ENCODE results near the gene EXD2. TPM values are rescaled to one million over a fixed set of nuclear protein-coding genes. Genes with fewer than 3 reads are reported as not detected.

EXD2 gene
- polyA plus RNA-seq, 2 of the 4 experiments (the other 2 are of a cell fraction): 13.9 to 22.1 TPM

- H3K9me3 ChIP-seq: no peaks in the 10 kb centered on the region
- no peak overlapping the region for H3K4me3 ChIP-seq
- TF ChIP-seq ZNF302 (CRISPR knock-in tag; IDR thresholded peaks at IDR 0.05) (no peak), NFE2L2 (conservative IDR thresholded peaks at IDR 0.05; ENCODE audit: low read length) (no peak), RAD21 (conservative IDR thresholded peaks at IDR 0.05 in 1 of 2, IDR thresholded peaks at IDR 0.05 in 1 of 2) (no peak), PBX3 (IDR thresholded peaks at IDR 0.05) (no peak), FOSB (CRISPR knock-in tag; IDR thresholded peaks at IDR 0.05) (no peak), TFCP2L1 (CRISPR knock-in tag; IDR thresholded peaks at IDR 0.05) (no peak), BHLHE40 (IDR thresholded peaks at IDR 0.05; ENCODE audit: low read depth, low read length) (no peak), SREBF2 (IDR thresholded peaks at IDR 0.05) (no peak), RNF2 (IDR thresholded peaks at IDR 0.05; ENCODE audit: borderline replicate concordance, low read depth) (no peak), CTCF (IDR thresholded peaks at IDR 0.05) (no peak), USF2 (IDR thresholded peaks at IDR 0.05) (no peak), EHF (CRISPR knock-in tag; IDR thresholded peaks at IDR 0.05) (no peak), CHD2 (IDR thresholded peaks at IDR 0.05; ENCODE audit: low read length, partially characterized antibody) (no peak), ATOH8 (CRISPR knock-in tag; IDR thresholded peaks at IDR 0.05; ENCODE audit: low read depth) (no peak), CHD4 (IDR thresholded peaks at IDR 0.05; ENCODE audit: borderline replicate concordance) (no peak), RARB (CRISPR knock-in tag; IDR thresholded peaks at IDR 0.05) (no peak), CEBPB (IDR thresholded peaks at IDR 0.05) (no peak), NPAS2 (CRISPR knock-in tag; IDR thresholded peaks at IDR 0.05; ENCODE audit: borderline replicate concordance) (no peak)
- ATAC-seq (peak in 1 of 2 experiments; percentile 61; a peak in 4 of 6 replicates), DNase-seq (ENCODE audit: low read depth in 1 of 2, low spot score in 1 of 2) (no peak), FAIRE-seq (no peak)
- ChIA-PET CTCF (interaction anchor here (6.5 kb wide), 1 partner anchor 9 kb away, joined by 45 read pairs; the partner anchor contains the start of gene GALNT16), POLR2A (no interaction called here)
- WGBS (ENCODE audit: missing lambda C conversion rate): 83% methylated on average over 21 of the region's 21 CpGs
- H3K27ac ChIP-seq: no peak overlapping the region
- no peak overlapping the region for H3K4me2 ChIP-seq
- no peaks in the 10 kb centered on the region for H3K4me1 ChIP-seq
Observed at GRCh38 chr14:69270795-69271708, 79.8 kb downstream of the EXD2 start.

- no peak for TF ChIP-seq FOXS1 (CRISPR knock-in tag; IDR thresholded peaks at IDR 0.05)
- no peak for TF ChIP-seq EP300 (IDR thresholded peaks at IDR 0.05)
- no peak overlapping the region for H3K4me2 ChIP-seq
- CTCF ChIA-PET: interaction anchor here (1.1 to 6.5 kb wide), 5 partner anchors 10 to 32 kb away, joined by 3 to 45 read pairs (median 6); partner anchors contain the start of gene GALNT16
- FAIRE-seq: no peak
- no peak overlapping the region for H3K4me3 ChIP-seq
- POLR2A ChIA-PET: no interaction called here
- no peak for ATAC-seq
- no peaks in the 10 kb centered on the region for H3K9me3 ChIP-seq
- H3K27ac ChIP-seq: no peak overlapping the region
- DNase-seq (ENCODE audit: low read depth in 1 of 2, low spot score in 1 of 2): no peak
- 70% methylated on average over 2 of the region's 2 CpGs for WGBS (ENCODE audit: missing lambda C conversion rate)
- no peaks in the 10 kb centered on the region for H3K4me1 ChIP-seq
Observed at GRCh38 chr14:69274321-69274720, 83.0 kb downstream of the EXD2 start.
